ENCODE results near the gene ADAT3. TPM values are rescaled to one million over a fixed set of nuclear protein-coding genes. Genes with fewer than 3 reads are reported as not detected.

ADAT3 gene
- total RNA-seq, result 1 to 10 TPM; 7.3 to 8.0 TPM

DNA sequence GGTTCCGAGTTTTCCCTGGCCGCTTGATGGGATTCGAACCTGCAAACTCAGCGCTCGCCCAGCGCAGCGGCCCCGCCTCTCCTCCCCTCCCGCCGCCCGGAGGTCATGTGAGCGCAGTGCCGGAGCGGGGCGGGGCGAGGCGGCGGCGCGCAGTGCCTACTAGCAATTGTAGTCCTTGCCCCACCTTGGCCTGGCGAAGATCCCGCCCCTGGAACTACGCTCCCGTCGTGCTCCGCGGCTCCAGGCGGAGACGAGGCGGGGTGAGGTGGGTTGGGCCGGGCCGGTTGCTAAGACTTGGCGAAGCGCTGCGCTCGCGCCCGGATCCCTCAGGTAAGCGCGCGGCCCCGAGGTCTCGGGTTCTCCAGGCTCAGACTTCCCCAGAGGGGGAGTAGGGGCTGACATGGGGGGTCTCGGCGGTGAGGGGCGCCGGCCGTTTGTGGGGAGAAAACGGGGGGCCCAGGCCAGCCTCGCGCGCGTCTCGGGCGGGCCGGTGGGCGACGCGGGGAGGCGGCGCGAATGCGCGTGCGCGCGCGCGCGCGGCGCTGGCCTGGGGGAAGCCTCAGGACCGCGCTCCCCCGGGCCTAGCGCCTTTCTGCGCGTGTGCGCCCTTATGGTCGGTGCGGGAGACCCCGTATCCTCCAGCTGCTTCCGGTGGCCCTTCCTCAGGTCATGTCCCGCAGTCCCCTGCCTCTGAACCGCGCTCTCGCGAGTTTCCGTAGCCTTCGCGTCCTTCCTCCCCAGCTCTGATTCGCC lies at the start of gene ADAT3, which contains the start of gene SCAMP4:
TSS of gene ADAT3 (plus strand) at position 290 of the 753 bp plus-strand sequence. CDS start 6,649 bp downstream, outside the sequence.
TSS of gene SCAMP4 (plus strand) at position 290 of the 753 bp plus-strand sequence. CDS start 9,621 bp downstream, outside the sequence.
- CTCF ChIA-PET, result interaction anchor here (0.5 to 1.5 kb wide), 5 partner anchors 8 to 147 kb away, joined by 3 to 5 read pairs (median 3); no protein-coding TSS in a partner anchor
- POLR2A ChIA-PET, result interaction anchor here (0.9 kb wide), 1 partner anchor 8 kb away, joined by 6 read pairs; no protein-coding TSS in a partner anchor

DNA sequence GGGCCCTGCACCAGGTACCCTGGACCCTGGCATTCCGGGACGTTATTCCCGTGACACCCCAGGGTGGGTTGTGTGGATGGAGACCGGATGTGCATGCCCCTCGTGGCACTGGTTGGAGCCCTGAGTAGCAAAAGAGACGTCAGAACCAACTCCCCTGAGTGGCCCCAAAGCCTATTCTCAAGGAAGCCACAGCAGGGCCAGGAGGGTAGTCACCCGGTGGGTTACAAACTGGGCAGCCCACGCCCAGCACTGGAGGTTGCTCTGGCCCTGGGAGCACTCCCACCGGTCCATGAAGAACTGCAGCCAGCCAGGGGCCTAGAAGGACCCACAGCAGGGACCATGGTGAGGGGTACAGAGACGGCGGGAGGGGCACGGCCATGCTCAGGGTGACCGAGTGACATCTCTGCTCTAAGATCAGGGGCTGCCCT lies 49.4 kb upstream of the ADAT3 start:
- ChIA-PET CTCF (interaction anchor here (1.4 to 2.0 kb wide), 3 partner anchors 9 to 18 kb away, joined by 4 to 6 read pairs (median 5); no protein-coding TSS in a partner anchor), POLR2A (no interaction called here)

DNA sequence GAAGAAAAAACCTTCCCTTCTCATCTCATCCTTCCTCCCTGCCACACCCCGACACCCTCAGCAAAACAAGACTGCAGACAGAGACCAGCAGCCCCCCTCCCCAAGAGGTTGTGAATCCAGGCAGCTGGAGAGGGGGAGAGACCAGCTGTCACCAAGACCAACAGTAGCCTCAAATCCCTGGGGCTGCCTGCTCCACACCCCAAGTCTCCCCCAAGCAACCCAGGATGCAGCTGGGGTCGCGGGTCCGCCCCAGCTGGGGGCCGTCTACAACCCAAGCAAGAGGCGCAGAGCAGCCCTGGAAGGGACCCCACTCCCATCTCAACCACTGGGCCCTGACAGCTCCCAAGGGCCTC lies 48.9 kb upstream of the ADAT3 start:
- POLR2A ChIA-PET, result no interaction called here
- CTCF ChIA-PET, result interaction anchor here (1.9 to 2.0 kb wide), 3 partner anchors 7 to 10 kb away, joined by 4 to 7 read pairs (median 5); no protein-coding TSS in a partner anchor

DNA sequence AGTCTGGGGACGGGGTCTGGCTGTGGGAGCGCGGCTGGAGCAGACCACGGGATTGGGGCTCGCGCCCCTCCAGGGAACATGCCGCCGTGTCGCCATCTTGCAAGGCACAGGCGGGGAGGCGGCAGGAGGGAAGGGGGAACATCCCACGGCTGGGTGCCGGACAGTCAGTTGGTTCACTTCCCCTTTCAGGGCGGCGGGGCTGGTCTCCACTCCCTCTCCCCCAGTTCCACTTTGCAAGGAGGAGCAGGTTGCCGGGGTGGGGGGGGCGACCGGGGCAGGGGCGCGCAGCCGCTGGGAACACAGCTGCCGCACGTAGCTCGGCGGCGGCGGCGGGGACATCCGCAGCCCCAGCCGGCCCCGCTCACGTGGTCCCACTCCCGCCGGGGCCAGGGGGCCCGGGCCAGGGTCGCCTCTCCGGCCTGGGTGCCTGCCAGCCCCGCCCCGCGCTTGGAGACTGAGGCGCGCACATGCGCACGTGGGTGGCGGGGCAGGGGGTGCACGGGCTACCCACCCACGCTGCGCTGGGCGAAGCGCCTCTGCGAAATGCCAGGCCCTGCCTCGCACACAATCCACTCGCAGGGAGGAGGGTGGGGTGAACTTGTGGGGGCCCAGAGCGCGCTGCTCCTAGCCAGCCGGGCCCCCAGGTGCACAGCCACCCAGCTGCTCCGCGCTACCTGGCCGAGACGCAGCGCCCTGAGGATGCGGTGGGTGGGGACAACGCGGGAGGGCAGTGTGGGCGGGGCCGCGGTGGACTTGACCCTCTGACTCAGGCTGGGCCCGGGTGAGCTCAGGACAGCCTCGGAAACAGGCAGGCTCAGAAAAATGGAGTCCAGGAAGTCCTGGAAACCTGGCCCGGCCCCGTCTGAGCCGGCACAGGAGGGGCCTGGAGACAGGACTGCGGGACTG lies 48.2 kb upstream of the ADAT3 start:
- ChIA-PET CTCF (interaction anchor here (0.9 to 1.9 kb wide), 6 partner anchors 8 to 72 kb away, joined by 3 to 8 read pairs (median 4); no protein-coding TSS in a partner anchor), POLR2A (interaction anchor here (0.6 to 1.8 kb wide), 5 partner anchors 10 to 28 kb away, joined by 3 to 7 read pairs (median 4); partner anchors contain the start of gene ABHD17A)

GRCh38 chr19:1857648-1858326 lies 47.4 kb upstream of the ADAT3 start:
- ChIA-PET POLR2A (interaction anchor here (0.6 to 1.8 kb wide), 5 partner anchors 9 to 27 kb away, joined by 3 to 7 read pairs (median 4); partner anchors contain the start of gene ABHD17A), CTCF (interaction anchor here (0.9 to 1.9 kb wide), 5 partner anchors 9 to 71 kb away, joined by 3 to 8 read pairs (median 4); no protein-coding TSS in a partner anchor)

- ChIA-PET CTCF (no interaction called here), POLR2A (interaction anchor here (1.8 kb wide), 1 partner anchor 18 kb away, joined by 7 read pairs; no protein-coding TSS in a partner anchor)
Measured at GRCh38 chr19:1858412-1859081, 46.7 kb upstream of the ADAT3 start.

- ChIA-PET CTCF (no interaction called here), POLR2A (no interaction called here)
Measured at GRCh38 chr19:1859331-1859781, 45.8 kb upstream of the ADAT3 start.

DNA sequence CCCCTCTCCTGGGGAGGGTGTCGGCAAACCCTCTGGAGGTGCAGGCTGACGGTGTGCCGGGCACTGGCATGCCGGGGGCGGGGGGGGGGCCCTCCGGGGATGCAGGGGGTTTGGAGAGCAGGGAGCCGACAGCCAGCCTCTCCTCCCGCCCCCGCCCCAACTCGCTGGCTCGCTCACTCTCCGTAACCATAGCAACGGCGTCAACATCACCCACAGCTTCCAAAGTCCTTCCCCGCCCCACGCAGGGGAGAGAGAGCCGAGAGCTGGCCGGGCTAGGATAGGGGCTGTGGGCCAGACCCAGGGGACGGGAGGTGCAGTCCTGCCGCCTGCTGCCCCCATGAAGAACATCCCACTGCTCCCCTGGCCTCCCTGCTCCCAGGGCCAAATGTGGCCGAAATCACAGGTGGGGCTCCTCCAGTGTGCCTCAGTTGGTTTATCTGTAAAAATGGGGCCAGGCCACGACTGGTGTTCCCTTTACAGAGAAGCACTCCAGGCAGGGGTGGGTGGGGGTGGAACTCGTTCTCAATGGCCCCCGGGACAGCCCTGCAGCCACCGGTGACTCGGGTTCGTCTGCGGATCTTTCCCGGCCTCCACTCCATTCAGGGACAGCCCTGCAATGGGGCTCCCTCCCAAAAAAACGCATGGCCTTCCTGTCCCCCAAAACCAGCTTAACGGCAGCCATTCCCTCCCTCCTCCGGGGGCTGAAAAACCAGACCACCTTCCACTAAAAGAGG lies 45.0 kb upstream of the ADAT3 start:
- ChIA-PET CTCF (interaction anchor here (1.0 to 1.2 kb wide), 2 partner anchors 11 to 37 kb away, joined by 3 to 4 read pairs; no protein-coding TSS in a partner anchor), POLR2A (no interaction called here)

DNA sequence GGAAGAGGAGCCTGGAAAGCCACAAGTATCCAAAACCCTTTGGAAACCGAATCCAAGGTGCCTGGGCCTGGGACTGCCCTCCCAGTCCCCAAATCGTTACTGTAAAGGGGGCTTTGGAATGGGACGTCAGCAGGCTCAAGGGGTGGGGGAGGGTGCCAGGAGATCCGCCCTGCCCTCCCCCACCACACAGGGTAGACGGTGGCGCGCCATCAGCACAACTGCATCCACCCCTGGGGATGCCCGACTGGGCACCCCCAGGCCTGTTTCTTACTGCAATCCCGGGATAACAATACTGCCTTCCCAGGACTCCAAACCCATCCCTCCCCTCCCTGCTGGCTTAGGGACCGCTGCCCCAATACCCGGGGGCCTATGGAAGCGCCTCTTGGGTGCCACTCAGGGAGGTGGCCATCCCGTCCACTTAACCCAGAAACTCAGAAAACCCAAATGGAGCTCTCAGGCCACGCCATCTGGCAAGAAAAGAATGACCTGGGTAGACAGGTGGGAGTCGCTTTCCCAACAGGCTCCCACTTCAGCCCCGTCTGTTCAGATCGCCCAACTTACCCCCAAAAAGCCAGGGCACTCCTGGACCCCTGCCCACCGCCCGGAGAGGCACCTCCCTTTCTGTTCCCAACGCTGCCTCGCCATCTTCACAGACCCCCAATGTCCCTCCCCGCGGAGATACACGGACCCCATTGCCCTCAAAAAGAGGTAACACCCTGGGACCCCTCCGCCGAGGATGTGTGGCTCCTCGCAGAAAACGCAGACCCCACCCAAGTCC lies 44.2 kb upstream of the ADAT3 start:
- POLR2A ChIA-PET, result no interaction called here
- CTCF ChIA-PET, result interaction anchor here (1.2 kb wide), 1 partner anchor 12 kb away, joined by 4 read pairs; no protein-coding TSS in a partner anchor

DNA sequence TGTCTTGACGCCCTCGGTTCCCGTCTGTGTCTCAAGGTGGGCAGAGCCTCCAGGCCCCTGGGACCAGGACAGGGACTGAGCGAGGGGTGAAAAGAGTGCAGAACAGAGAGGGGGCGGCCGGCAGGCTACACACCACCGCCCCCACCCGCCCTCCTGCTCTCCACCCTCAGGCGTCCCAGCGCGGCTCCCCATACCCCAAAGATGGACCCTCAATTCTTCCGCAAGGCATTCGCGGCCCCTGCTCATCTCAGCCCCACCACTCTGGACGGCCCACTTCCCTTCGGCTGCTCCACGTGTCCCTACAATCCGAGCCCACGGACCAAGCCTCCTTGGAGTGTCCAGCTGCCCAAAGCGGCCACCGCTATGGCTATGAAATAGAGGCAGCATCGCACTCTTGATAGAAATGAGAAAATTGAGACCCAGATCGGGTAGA lies 43.6 kb upstream of the ADAT3 start:
- ChIA-PET CTCF (no interaction called here), POLR2A (no interaction called here)

GRCh38 chr19:1862068-1862423 lies 43.2 kb upstream of the ADAT3 start:
- ChIA-PET CTCF (no interaction called here), POLR2A (no interaction called here)

- CTCF ChIA-PET, result no interaction called here
- POLR2A ChIA-PET, result no interaction called here
Measured at GRCh38 chr19:1862424-1863327, 42.5 kb upstream of the ADAT3 start.

- POLR2A ChIA-PET, result no interaction called here
Measured at GRCh38 chr19:1863328-1863637, 41.9 kb upstream of the ADAT3 start, which contains the start of gene KLF16. TSS of gene KLF16 (minus strand) at chr19:1863579. CDS start at chr19:1863497, 82 bp downstream.

DNA sequence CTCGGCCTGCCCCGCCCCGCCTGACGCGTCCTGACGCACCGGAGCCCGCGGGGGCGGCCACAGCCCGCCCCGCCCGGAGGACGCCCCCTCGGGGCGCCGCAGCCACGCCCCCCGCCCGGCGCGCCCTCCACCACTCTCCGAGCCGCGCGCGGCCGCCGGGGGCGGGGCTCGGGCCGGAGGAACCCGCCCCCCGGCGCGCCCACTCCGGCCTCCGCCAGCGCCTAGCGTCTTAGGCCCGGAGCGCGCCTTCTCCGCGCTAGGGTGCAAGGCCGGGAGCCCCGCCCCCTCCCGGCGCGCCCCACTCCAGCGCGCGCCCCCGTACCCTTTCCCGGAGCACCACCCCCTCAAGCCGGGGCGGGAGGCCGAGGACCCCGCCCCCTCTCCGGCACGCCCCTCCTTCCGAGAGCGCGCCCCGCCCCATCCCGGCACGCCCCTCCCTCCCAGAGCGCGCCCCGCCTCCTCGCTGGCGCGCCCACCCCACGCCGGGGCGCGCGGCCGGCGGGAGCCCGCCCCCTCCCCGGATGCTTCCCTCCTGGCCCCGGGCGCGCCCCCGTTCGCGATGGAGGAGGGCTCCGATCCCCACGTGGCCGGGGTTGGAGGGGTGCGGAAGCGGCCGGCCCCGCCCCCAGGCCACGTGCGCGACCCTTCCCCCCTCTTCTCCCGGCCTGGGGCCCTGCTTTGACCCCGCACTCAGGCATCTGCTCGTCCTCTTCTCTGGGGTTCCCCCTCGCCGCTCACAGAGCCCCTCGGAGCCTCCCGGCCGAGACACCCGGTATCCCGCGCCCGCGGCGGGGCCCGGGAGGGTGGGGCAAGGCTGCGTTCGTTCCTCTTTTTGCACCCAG lies 41.3 kb upstream of the ADAT3 start:
- ChIA-PET POLR2A (interaction anchor here (1.0 to 2.2 kb wide), 3 partner anchors 12 to 34 kb away, joined by 7 to 11 read pairs (median 10); no protein-coding TSS in a partner anchor), CTCF (interaction anchor here (0.6 to 2.3 kb wide), 9 partner anchors 8 to 220 kb away, joined by 3 to 12 read pairs (median 4); partner anchors contain the start of gene ABHD17A)

More at GRCh38 chr19:1863328-1863637, 41.9 kb upstream of the ADAT3 start, which contains the start of gene KLF16:
- CTCF ChIA-PET, result no interaction called here

All from activated CD8-positive, alpha-beta memory T cell treated with anti-CD3 and anti-CD28 coated beads for 36 hours (primary cell).